Transverse colon (tissue), 4 donors: ENCODE results near the gene PNMA3. TPM values are rescaled to one million over a fixed set of nuclear protein-coding genes. Genes with fewer than 3 reads are reported as not detected.
"Not testable (repeated sequence)": the region's sequence is repeated elsewhere in the genome, so short reads cannot be mapped to it uniquely, and the experiment has no call there.

Experiments used
- DNase-seq: peaks from one replicate; pipeline ENCODE4 v3.0.0-alpha.2; 2019
- H3K27ac ChIP-seq, 4 donors: fragments of 200-600 bp; sonication (generic); 2 replicates each; pipeline ENCODE4 v1.5.1; 2016 to 2018; ENCODE audit warnings: inconsistent platforms in 4 of 4
- H3K27me3 ChIP-seq: fragments of 200-600 bp; sonication (generic); 2 replicates; pipeline ENCODE4 v1.5.1; 2017; ENCODE audit warnings: inconsistent platforms
- H3K36me3 ChIP-seq, 4 donors: fragments of 200-600 bp; sonication (generic); 2 replicates each; pipeline ENCODE4 v1.5.1; 2017 to 2019; ENCODE audit warnings: inconsistent platforms in 4 of 4
- H3K4me1 ChIP-seq, 4 donors: fragments of 200-600 bp; sonication (generic); 2 replicates each; pipeline ENCODE4 v1.5.1; 2017 to 2020; ENCODE audit warnings: inconsistent platforms in 4 of 4
- H3K4me3 ChIP-seq, 4 donors: fragments of 200-600 bp; sonication (generic); 1 replicate in 1 of 4; 2 replicates in 3 of 4; pipeline versions ENCODE4 v1.5.1 to v1.6.1; 2017 to 2019; ENCODE audit warnings: inconsistent platforms in 4 of 4
- H3K9me3 ChIP-seq, 2 donors: fragments of 200-600 bp; sonication (generic); 2 replicates each; pipeline ENCODE4 v1.5.1; 2017 to 2019; ENCODE audit warnings: inconsistent platforms in 2 of 2
- EP300 ChIP-seq: sonication (generic); formaldehyde crosslinking; IDR thresholded peaks from one replicate; pipeline ENCODE4 v1.6.1; 2017; ENCODE audit warnings: antibody characterized with exemption, low read depth
- POLR2A ChIP-seq: fragments of 450-650 bp; IDR thresholded peaks from one replicate; pipeline ENCODE4 v1.6.1; 2016; ENCODE audit warnings: antibody characterized with exemption, mild to moderate bottlenecking, moderate library complexity
- POLR2AphosphoS5 ChIP-seq, 3 donors: sonication (generic); formaldehyde crosslinking; IDR thresholded peaks; one replicate each; pipeline ENCODE4 v1.6.1; 2016; ENCODE audit warnings: antibody characterized with exemption in 3 of 3
- WGBS, 2 donors: methylation state at CpG; one replicate each; pipeline ENCODE4 v1.1.5; 2018; ENCODE audit warnings: low coverage in 1 of 2; 5-methylcytosine and 5-hydroxymethylcytosine counted together
- in situ Hi-C, 4 donors: fragments of 200-750 bp; cut with MboI; loops; one replicate each; pipeline versions ENCODE4 v1.15.0 to v1.15.1; 2017; ENCODE audit warnings: low sequenced_read_pairs in 3 of 4, low pct_ligation_motif_present in 1 of 4, low pct_unique_long_range_greater_than_20kb in 1 of 4
- intact Hi-C: fragments of 100-400 bp; cut with DNase I; formaldehyde crosslinking; loops from one replicate; pipeline ENCODE4 v1.15.1; 2023; ENCODE audit warnings: low total_unique reads
- small RNA-seq, 4 donors: library from RNA; depleted of rRNA; stranded (forward); fragments of <200 nt; gene quantifications; one replicate each; pipeline ENCODE3, GENCODE V24; 2016
- total RNA-seq, 4 donors: library from RNA; depleted of rRNA; stranded (reverse); fragments of >200 nt; gene quantifications; one replicate each; pipeline ENCODE4 v1.1.0, GENCODE V29; 2016
- TF ChIP-seq, protein P1 (sequence below), 5 experiments: fragments of 200-600 bp in 3 of 5; fragments of 450-650 bp in 2 of 5; sonication (generic) in 3 of 5; IDR thresholded peaks; 1 replicate in 2 of 5; 2 replicates in 3 of 5; pipeline ENCODE4 v1.5.1; 2016 to 2017; ENCODE audit warnings: antibody characterized with exemption in 5 of 5, inconsistent platforms in 3 of 5, mild to moderate bottlenecking in 2 of 5, moderate library complexity in 1 of 5

The PNMA3 gene
- total RNA-seq, 4 donors from 2014 or later: 0.32 to 0.82 TPM; not detected in 2

- Histone ChIP-seq H3K4me1 (no peaks in the 10 kb centered on the region), H3K27ac (no peak overlapping the region), H3K9me3 (no peaks in the 10 kb centered on the region), H3K4me3 (no peak overlapping the region), H3K27me3 (no peaks in the 10 kb centered on the region), H3K36me3 (no peaks in the 10 kb centered on the region)
- 69% methylated on average over 3 of the region's 3 CpGs; no CpG with 5 or more reads in 1 of the 2 donors for WGBS, 2 donors
- intact Hi-C loops: no loop called here
- DNase-seq: no peak
- in situ Hi-C loops: no loop called here
- TF ChIP-seq POLR2AphosphoS5 (IDR thresholded peaks at IDR 0.05): no peak
- no peak for TF ChIP-seq EP300
- TF ChIP-seq POLR2A: no peak
- TF ChIP-seq, protein P1, sequence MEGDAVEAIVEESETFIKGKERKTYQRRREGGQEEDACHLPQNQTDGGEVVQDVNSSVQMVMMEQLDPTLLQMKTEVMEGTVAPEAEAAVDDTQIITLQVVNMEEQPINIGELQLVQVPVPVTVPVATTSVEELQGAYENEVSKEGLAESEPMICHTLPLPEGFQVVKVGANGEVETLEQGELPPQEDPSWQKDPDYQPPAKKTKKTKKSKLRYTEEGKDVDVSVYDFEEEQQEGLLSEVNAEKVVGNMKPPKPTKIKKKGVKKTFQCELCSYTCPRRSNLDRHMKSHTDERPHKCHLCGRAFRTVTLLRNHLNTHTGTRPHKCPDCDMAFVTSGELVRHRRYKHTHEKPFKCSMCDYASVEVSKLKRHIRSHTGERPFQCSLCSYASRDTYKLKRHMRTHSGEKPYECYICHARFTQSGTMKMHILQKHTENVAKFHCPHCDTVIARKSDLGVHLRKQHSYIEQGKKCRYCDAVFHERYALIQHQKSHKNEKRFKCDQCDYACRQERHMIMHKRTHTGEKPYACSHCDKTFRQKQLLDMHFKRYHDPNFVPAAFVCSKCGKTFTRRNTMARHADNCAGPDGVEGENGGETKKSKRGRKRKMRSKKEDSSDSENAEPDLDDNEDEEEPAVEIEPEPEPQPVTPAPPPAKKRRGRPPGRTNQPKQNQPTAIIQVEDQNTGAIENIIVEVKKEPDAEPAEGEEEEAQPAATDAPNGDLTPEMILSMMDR (IDR thresholded peaks at IDR 0.05): no peak
These were observed 46.1 kb downstream of the PNMA3 start for GRCh38 chrX:153102418-153102817.

GRCh38 chrX:153104959-153105358, 48.7 kb downstream of the PNMA3 start:
- H3K9me3 ChIP-seq, in situ Hi-C loops, H3K4me1 ChIP-seq, H3K36me3 ChIP-seq, H3K27ac ChIP-seq, intact Hi-C loops, DNase-seq, H3K27me3 ChIP-seq, H3K4me3 ChIP-seq: not testable (repeated sequence)
- WGBS, 2 donors: 60 to 72% methylated on average over 1 of the region's 1 CpG

GRCh38 chrX:153106092-153106801, 50.0 kb downstream of the PNMA3 start:
- H3K9me3 ChIP-seq, in situ Hi-C loops, DNase-seq, H3K4me1 ChIP-seq, intact Hi-C loops, H3K27ac ChIP-seq, H3K36me3 ChIP-seq, H3K27me3 ChIP-seq, H3K4me3 ChIP-seq: not testable (repeated sequence)
- WGBS, 2 donors: 26% methylated on average over 2 of the region's 12 CpGs; no CpG with 5 or more reads in 1 of the 2 donors

Small RNAs within 50 kb of the gene (small RNA-seq; reads per million reads assigned to genes)
- 0 reads per million in 4 donors for gene AC243428.1

Other genes starting within 250 kb of the PNMA3 start
- 10 to 100 TPM in 2 of 4 donors, 1 to 10 TPM in 2; 3.4 to 14.6 (median 10.4) TPM for gene CETN2, start 225.7 kb upstream of the PNMA3 start, total RNA-seq
- gene NSDHL, start 225.4 kb upstream of the PNMA3 start, total RNA-seq: 10 to 100 TPM in 2 of 4 donors, 1 to 10 TPM in 2; 1.4 to 21.0 (median 13.5) TPM
- 1 to 10 TPM in 2 of 4 donors, under 1 TPM in 1, not detected in 1; 0.40 to 4.1 (median 3.2) TPM for gene ZNF185, start 158.4 kb upstream of the PNMA3 start, total RNA-seq
- not detected for gene PNMA5, start 62.4 kb upstream of the PNMA3 start, total RNA-seq
- under 1 TPM in 1 of 4 donors, not detected in 3; 0.68 TPM for gene PNMA6A, start 16.0 kb downstream of the PNMA3 start, total RNA-seq
- not detected for gene MAGEA1, start 122.8 kb downstream of the PNMA3 start, total RNA-seq